ENCODE measurements around the gene KLK3. TPM values are rescaled to one million over a fixed set of nuclear protein-coding genes. Genes with fewer than 3 reads are reported as not detected.

Gene KLK3
- total RNA-seq, 1 donor from 2014 or later, result not detected

DNA sequence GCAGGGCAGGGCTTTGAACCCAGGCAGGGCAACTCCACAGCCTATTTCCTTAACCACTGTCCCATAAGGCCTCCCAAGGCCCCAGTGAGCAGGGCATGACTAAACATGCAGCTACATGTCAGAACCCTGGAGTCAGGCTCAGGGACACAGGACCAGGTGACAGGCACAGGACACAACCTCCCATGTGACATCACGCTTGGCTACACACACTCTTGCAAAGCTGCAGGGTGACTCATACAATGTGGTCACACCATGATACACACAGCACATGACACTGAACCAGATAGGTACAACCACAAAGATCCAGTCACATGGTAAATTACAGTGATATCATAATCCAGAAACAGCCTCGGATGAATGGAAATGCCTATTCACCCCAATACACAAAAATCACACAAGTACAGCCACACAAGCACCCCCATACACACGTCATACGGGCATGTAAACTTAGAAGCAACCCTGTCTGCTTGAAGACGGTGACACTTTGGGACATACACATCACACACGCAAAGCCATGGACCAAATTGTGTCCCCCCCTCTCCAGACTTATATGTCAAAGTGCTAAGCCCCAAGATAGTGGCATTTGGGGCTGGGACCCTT is 42.0 kb downstream of the KLK3 start:
- intact Hi-C loops (cut with micrococcal nuclease), result no loop called here

DNA sequence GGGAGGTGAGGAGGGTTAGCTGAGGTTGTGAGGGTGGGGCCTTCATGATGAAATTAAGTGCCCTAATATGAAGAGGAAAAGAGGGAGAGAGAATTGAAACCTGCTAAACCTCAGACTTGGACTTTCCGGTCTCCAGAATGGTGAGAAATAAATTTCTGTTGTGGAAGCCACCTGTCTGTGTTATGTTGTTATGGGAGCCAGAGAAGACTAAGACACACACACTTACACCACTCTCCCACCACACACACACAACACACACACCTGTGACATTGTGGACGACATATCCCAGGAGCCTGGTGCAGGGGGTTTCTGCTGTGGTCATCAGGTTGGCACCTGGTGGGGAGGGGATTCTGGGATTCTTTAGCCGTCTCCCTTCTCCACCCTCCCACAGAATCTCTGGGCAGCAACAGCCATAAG is 42.5 kb downstream of the KLK3 start:
- intact Hi-C loops (cut with micrococcal nuclease), result no loop called here

DNA sequence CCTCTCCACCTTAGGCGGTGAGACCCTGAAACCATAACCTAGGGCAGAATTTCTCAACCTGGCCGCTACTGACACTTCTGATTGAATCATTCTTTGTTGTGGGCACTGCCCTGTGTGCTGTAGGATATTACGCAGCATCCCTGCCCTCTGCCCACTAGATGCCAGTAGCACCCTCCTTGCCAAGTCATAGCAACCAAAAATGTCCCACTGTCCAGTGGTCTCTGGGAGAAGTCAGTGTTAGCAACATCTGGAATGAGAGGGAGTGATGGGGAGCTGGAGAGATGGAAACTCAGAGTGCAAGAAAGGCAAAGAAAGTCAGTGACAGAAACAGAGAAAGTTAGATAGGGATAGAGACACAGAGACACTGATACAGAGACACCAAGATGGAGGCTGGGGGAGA is 42.9 kb downstream of the KLK3 start:
- intact Hi-C loops (cut with micrococcal nuclease), result no loop called here

DNA sequence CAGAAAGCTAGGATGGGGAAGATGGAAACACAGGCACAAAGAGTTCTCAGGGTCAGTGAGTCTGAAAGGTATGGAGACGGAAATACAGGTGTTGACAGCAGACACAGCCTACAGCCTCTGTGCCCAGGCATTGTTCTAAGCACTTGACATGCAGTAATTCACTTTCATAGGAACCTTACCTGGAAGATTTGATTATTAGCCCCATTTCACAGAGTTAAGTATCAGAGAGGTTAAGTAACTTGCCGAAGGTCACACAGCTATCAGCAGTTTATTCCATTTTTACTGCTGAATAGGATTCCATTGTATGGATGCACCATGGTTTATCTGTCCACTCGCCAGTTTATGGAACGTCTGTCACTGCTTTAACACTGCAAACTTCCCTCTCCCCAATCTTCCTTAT is 43.3 kb downstream of the KLK3 start:
- intact Hi-C loops (cut with micrococcal nuclease), result no loop called here

DNA sequence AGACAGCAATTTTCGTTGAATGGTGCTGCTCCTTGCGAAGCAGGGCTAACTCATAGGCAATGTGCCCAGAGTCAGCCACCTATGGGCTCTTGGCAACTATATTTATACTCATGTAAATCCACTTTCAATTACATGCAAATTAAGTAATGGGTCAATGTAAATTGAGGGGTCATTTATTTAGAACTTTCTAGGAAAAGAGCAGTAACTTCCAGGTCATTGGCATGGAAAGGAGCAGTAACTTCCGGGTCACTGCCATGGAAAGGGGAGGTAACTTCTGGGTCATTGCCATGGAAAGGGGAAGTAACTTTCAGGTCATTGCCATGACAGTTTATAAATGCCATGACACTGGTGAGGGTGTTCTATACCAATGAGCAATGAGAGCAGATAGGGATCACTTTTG is 44.9 kb downstream of the KLK3 start:
- intact Hi-C loops (cut with micrococcal nuclease), result no loop called here

DNA sequence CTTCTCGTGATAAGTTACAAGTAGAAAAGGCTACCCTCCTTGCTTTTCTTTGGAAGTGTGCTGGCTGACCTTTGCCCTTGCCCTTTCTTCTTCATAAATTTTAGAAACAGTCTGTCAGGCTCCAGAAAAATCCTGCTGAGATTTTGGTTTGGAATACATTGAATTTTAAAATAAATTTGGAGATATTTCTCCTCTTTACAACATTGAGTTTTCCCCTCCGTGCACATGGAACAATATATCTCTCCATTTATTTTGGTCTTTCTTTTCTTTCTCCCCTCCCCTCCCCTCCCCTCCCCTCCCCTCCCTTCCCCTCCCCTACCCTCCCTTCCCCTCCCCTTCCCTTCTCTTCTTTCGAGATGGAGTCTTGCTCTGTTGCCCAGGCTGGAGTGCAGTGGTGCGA is 47.9 kb downstream of the KLK3 start:
- intact Hi-C loops (cut with micrococcal nuclease), result no loop called here

DNA sequence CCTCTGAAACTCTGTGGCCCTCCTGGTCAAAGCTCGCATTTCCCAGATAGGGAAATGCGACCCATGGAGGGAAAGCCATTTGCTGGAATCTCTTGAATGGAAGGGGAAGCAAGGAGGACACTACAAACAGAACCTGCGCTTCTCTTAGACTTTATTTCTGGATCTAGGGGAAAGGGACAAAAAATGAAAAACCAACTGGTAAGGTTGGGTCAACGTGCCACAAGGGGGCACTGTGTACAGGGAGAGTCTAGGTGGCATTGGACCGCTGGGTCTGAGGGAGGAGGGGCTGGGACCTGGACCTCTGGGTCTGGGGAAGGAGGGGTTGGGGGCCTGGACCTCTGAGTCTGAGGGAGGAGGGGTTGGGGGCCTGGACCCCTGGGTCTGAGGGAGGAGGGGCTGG is 51.5 kb downstream of the KLK3 start:
- intact Hi-C loops (cut with micrococcal nuclease), result loop anchor here (1.0 kb wide), 1 partner anchor 16 kb away; no protein-coding TSS in a partner anchor

DNA sequence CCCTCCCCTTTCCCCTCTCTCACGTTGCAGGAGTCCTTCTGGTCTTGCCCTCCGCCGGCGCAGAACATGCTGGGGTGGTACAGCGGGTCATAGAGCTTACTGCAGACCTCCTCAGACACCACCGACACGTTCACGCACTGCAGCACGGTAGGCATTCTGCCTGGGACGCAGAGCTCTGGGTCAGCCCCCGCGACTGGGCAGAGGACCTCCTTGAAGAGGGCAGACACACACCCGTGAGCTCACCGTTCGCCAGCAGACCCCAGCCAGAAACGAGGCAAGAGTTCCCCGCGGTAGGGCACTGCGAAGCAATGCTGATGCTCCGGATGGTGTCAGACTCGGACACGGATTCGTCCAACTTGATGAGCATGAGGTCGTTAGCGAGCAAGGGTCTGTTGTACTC is 53.6 kb downstream of the KLK3 start:
- intact Hi-C loops (cut with micrococcal nuclease), result no loop called here

DNA sequence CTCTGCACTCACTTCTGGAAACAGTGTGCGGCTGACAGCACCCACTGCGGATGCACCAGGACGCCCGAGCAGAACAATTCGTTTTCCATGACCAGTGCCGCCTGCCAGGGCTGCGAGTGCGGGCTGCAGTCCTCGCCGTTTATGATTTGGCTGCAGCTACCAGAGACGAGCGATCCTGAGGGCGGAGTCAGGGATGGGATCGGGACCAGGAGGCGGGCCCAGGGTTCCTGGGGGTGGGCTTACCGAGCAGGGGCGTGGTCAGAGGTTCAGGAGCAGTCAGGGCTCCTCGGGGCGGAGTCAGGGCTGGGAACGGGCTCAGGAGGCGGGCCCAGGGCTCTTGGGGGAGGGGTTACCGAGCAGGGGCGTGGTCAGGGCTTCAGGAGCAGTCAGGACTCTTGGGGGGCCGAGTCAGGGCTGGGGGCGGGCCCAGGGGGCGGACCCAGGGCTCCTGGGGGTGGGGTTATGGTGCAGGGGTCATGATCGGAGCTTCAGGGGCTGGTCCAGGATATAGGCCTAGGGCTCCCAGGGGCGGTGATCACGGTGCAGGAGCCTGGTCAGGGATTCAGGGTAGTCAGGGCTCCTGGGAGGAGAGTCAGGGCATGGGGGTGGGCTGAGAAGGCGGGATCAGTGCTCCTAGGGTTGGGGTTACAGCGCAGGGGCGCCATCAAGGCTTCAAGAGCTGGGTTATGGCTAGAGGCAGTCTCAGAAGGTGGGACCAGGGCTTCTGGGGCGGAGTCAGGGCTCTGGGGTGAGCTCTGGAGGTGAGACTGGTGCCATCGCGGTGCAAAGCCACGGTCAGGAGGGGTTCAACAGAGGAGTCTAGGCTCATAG is 54.7 kb downstream of the KLK3 start:
- intact Hi-C loops (cut with micrococcal nuclease), result no loop called here

Other genes starting within 250 kb of the KLK3 start
- gene SYT3, start 215.0 kb upstream of the KLK3 start, total RNA-seq, result not detected in 2 replicates
- not detected in 2 replicates for gene C19orf81, start 205.5 kb upstream of the KLK3 start, total RNA-seq
- not detected in 2 replicates for gene SHANK1, start 135.1 kb upstream of the KLK3 start, total RNA-seq
- gene CLEC11A, start 131.6 kb upstream of the KLK3 start, total RNA-seq, result 0.80 and 0.93 TPM in 2 replicates
- not detected in 2 replicates for gene GPR32, start 84.5 kb upstream of the KLK3 start, total RNA-seq
- not detected in 2 replicates for gene ACP4, start 64.5 kb upstream of the KLK3 start, total RNA-seq
- gene KLK1, start 31.1 kb upstream of the KLK3 start, total RNA-seq, result 1.1 and 1.6 TPM in 2 replicates
- gene KLK15, start 21.3 kb upstream of the KLK3 start, total RNA-seq, result not detected in 2 replicates
- gene KLK2, start 18.5 kb downstream of the KLK3 start, total RNA-seq, result 0.24 TPM in 1 of 2 replicates, not detected in the other
- not detected in 2 replicates for gene KLK4, start 56.5 kb downstream of the KLK3 start, total RNA-seq
- not detected in 2 replicates for gene KLK5, start 98.1 kb downstream of the KLK3 start, total RNA-seq
- gene KLK6, start 114.7 kb downstream of the KLK3 start, total RNA-seq, result not detected in 2 replicates
- gene KLK7, start 129.0 kb downstream of the KLK3 start, total RNA-seq, result not detected in 2 replicates
- not detected in 2 replicates for gene KLK8, start 146.7 kb downstream of the KLK3 start, total RNA-seq
- gene KLK10, start 164.8 kb downstream of the KLK3 start, total RNA-seq, result not detected in 2 replicates
- gene KLK11, start 171.7 kb downstream of the KLK3 start, total RNA-seq, result not detected in 2 replicates
- gene KLK12, start 180.1 kb downstream of the KLK3 start, total RNA-seq, result not detected in 2 replicates
- gene KLK13, start 210.2 kb downstream of the KLK3 start, total RNA-seq, result not detected in 2 replicates
- 0.85 and 0.93 TPM in 2 replicates for gene KLK14, start 228.0 kb downstream of the KLK3 start, total RNA-seq